Ascending aorta (tissue), 2 donors: ENCODE results near the gene COL17A1. TPM values are rescaled to one million over a fixed set of nuclear protein-coding genes. Genes with fewer than 3 reads are reported as not detected.

ENCODE experiments used
- DNase-seq, 2 donors: peaks; one replicate each; pipeline ENCODE4 v3.0.0-alpha.2; 2019; ENCODE audit warnings: low spot score in 2 of 2
- H3K27ac ChIP-seq, 2 donors: fragments of 200-600 bp; sonication (generic); one replicate each; pipeline ENCODE4 v1.5.1; 2016 to 2017; ENCODE audit warnings: mild to moderate bottlenecking in 1 of 2
- H3K27me3 ChIP-seq: fragments of 200-600 bp; sonication (generic); one replicate; pipeline ENCODE4 v1.5.1; 2017
- H3K36me3 ChIP-seq, 2 donors: fragments of 200-600 bp; sonication (generic); one replicate each; pipeline ENCODE4 v1.5.1; 2016
- H3K4me1 ChIP-seq, 2 donors: fragments of 200-600 bp; sonication (generic); one replicate each; pipeline ENCODE4 v1.5.1; 2016 to 2017; ENCODE audit warnings: mild to moderate bottlenecking in 1 of 2
- H3K4me3 ChIP-seq, 2 donors: fragments of 200-600 bp; sonication (generic); one replicate each; pipeline ENCODE4 v1.5.1; 2016 to 2017; ENCODE audit warnings: mild to moderate bottlenecking in 1 of 2
- H3K9me3 ChIP-seq, 2 donors: fragments of 200-600 bp; sonication (generic); one replicate each; pipeline ENCODE4 v1.5.1; 2016
- CTCF ChIP-seq, 3 experiments: fragments of 200-600 bp in 2 of 3; fragments of 450-650 bp in 1 of 3; sonication (generic) in 2 of 3; IDR thresholded peaks; one replicate each; pipeline ENCODE4 v1.5.1; 2016 to 2019; ENCODE audit warnings: antibody characterized with exemption in 3 of 3, mild to moderate bottlenecking in 1 of 3, moderate library complexity in 1 of 3
- intact Hi-C: fragments of 100-400 bp; cut with DNase I; formaldehyde crosslinking; loops from one replicate; pipeline ENCODE4 v1.15.1; 2023
- total RNA-seq: library from RNA; depleted of rRNA; stranded (reverse); fragments of >200 nt; gene quantifications from one replicate; pipeline ENCODE4 v1.1.0, GENCODE V29; 2016

The COL17A1 gene
- total RNA-seq, 1 donor from 2014 or later, result 0.64 TPM

- intact Hi-C loops, result loop anchor here (1.0 to 10.0 kb wide), 5 partner anchors 78 to 428 kb away; partner anchors contain the start of genes CFAP58 and ITPRIP
- no peaks in the 10 kb centered on the region for H3K36me3 ChIP-seq
These were observed 36.8 kb upstream of the COL17A1 start for GRCh38 chr10:104122225-104123107.

GRCh38 chr10:104121485-104122224, 36.0 kb upstream of the COL17A1 start, which contains the start of gene SFR1:
SFR1 (plus strand) TSS chr10:104122171; CDS start chr10:104122184, 13 bp downstream.
- peak; percentile 53 to 62 (median 53) for TF ChIP-seq CTCF (IDR thresholded peaks at IDR 0.05)
- DNase-seq, result peak; percentile 95 to 99
- intact Hi-C loops, result loop anchor here (1.0 to 10.0 kb wide), 8 partner anchors 77 to 427 kb away; partner anchors contain the start of genes CFAP43, CFAP58, ITPRIP and SLK

More at GRCh38 chr10:104122225-104123107, 36.8 kb upstream of the COL17A1 start:
- Histone ChIP-seq H3K4me3 (peak overlapping the region; percentile 58 to 70), H3K27ac (peak overlapping the region; percentile 97 to 98), H3K9me3 (no peaks in the 10 kb centered on the region), H3K4me1 (peaks cover 0 to 17% of the 10 kb centered on the region in 2 donors), H3K27me3 (no peaks in the 10 kb centered on the region)
- TF ChIP-seq CTCF (IDR thresholded peaks at IDR 0.05), result no peak
- no peak for DNase-seq

GRCh38 chr10:104120903-104121484, 35.3 kb upstream of the COL17A1 start:
- no peaks in the 10 kb centered on the region for H3K36me3 ChIP-seq
- peak; percentile 73 to 98 for DNase-seq
- no peak for TF ChIP-seq CTCF (IDR thresholded peaks at IDR 0.05)
- H3K4me1 ChIP-seq, result peaks cover 0 to 17% of the 10 kb centered on the region in 2 donors
- peak overlapping the region; percentile 97 to 98 for H3K27ac ChIP-seq
- intact Hi-C loops, result loop anchor here (1.0 to 10.0 kb wide), 6 partner anchors 111 to 426 kb away; partner anchors contain the start of genes CFAP43, CFAP58, ITPRIP and SLK
- no peaks in the 10 kb centered on the region for H3K9me3 ChIP-seq
- H3K4me3 ChIP-seq, result peak overlapping the region; percentile 66 to 70
- no peaks in the 10 kb centered on the region for H3K27me3 ChIP-seq

More at GRCh38 chr10:104121485-104122224, 36.0 kb upstream of the COL17A1 start, which contains the start of gene SFR1:
- H3K4me3 ChIP-seq, result peak within 1 kb of the TSS; percentile 66 to 70
- H3K4me1 ChIP-seq, result peaks cover 0 to 17% of the 10 kb centered on the region in 2 donors
- H3K27ac ChIP-seq, result peak within 1 kb of the TSS; percentile 97 to 98
- no peaks in the 10 kb centered on the region for H3K27me3 ChIP-seq
- no peaks in the 10 kb centered on the region for H3K9me3 ChIP-seq
- no peaks in the 10 kb centered on the region for H3K36me3 ChIP-seq

GRCh38 chr10:104120512-104120902, 34.8 kb upstream of the COL17A1 start:
- intact Hi-C loops, result loop anchor here (5.0 to 10.0 kb wide), 3 partner anchors 217 to 426 kb away; partner anchors contain the start of genes CFAP58 and ITPRIP
- Histone ChIP-seq H3K36me3 (no peaks in the 10 kb centered on the region), H3K4me1 (peaks cover 0 to 17% of the 10 kb centered on the region in 2 donors), H3K9me3 (no peaks in the 10 kb centered on the region), H3K4me3 (peak overlapping the region; percentile 66 to 70), H3K27me3 (no peaks in the 10 kb centered on the region), H3K27ac (peak overlapping the region; percentile 97 to 98)
- no peak for TF ChIP-seq CTCF (IDR thresholded peaks at IDR 0.05)
- DNase-seq, result no peak

GRCh38 chr10:104119996-104120395, 34.3 kb upstream of the COL17A1 start:
- Histone ChIP-seq H3K4me1 (peaks cover 0 to 17% of the 10 kb centered on the region in 2 donors), H3K27me3 (no peaks in the 10 kb centered on the region), H3K4me3 (peak overlapping the region in 1 of 2 donors; percentile 70), H3K27ac (peak overlapping the region; percentile 97 to 98), H3K36me3 (no peaks in the 10 kb centered on the region), H3K9me3 (no peaks in the 10 kb centered on the region)
- intact Hi-C loops, result loop anchor here (5.0 to 10.0 kb wide), 3 partner anchors 217 to 425 kb away; partner anchors contain the start of genes CFAP58 and ITPRIP
- DNase-seq, result no peak
- TF ChIP-seq CTCF (IDR thresholded peaks at IDR 0.05), result no peak
